Hepatocyte (in vitro differentiated cells): ENCODE data around the gene TMEM225B. TPM values are rescaled to one million over a fixed set of nuclear protein-coding genes. Genes with fewer than 3 reads are reported as not detected.

Experiments
- DNase-seq: peaks from one replicate; pipeline ENCODE4 v3.0.0-alpha.2; 2016; ENCODE audit warnings: low spot score
- H2AFZ ChIP-seq: fragments of 200-600 bp; sonication (generic); 2 replicates; pipeline ENCODE4 v1.6.0; 2016; ENCODE audit warnings: antibody characterized with exemption, mild to moderate bottlenecking
- H3K27ac ChIP-seq: fragments of 200-600 bp; sonication (generic); 2 replicates; pipeline ENCODE4 v1.5.1; 2016; ENCODE audit warnings: mild to moderate bottlenecking
- H3K27me3 ChIP-seq: fragments of 200-600 bp; sonication (generic); 2 replicates; pipeline ENCODE4 v1.6.1; 2016
- H3K36me3 ChIP-seq: fragments of 200-600 bp; sonication (generic); replicated peaks from 2 replicates; pipeline ENCODE4 v1.5.1; 2016; ENCODE audit warnings: low read depth; ENCODE audit not compliant: insufficient read depth
- H3K4me1 ChIP-seq: fragments of 200-600 bp; sonication (generic); 2 replicates; pipeline ENCODE4 v1.5.1; 2016; ENCODE audit warnings: mild to moderate bottlenecking, moderate library complexity; ENCODE audit not compliant: insufficient read depth
- H3K4me2 ChIP-seq: fragments of 200-600 bp; sonication (generic); 2 replicates; pipeline ENCODE4 v1.6.0; 2016
- H3K4me3 ChIP-seq: fragments of 200-600 bp; sonication (generic); 2 replicates; pipeline ENCODE4 v1.5.1; 2016; ENCODE audit warnings: mild to moderate bottlenecking
- H3K79me2 ChIP-seq: fragments of 200-600 bp; sonication (generic); 2 replicates; pipeline ENCODE4 v1.6.0; 2017; ENCODE audit warnings: mild to moderate bottlenecking
- H3K9me2 ChIP-seq: fragments of 200-600 bp; sonication (generic); replicated peaks from 2 replicates; pipeline ENCODE4 v1.6.0; 2017; ENCODE audit warnings: mild to moderate bottlenecking; ENCODE audit not compliant: insufficient read depth
- H3K9me3 ChIP-seq: fragments of 200-600 bp; sonication (generic); 2 replicates; pipeline ENCODE4 v1.5.1; 2016; ENCODE audit warnings: low read depth, mild to moderate bottlenecking
- H4K20me1 ChIP-seq: fragments of 200-600 bp; sonication (generic); 2 replicates; pipeline ENCODE4 v1.6.0; 2016; ENCODE audit warnings: mild to moderate bottlenecking; ENCODE audit not compliant: insufficient read depth, poor library complexity, severe bottlenecking
- CTCF ChIP-seq: fragments of 200-600 bp; sonication (generic); IDR thresholded peaks from 2 replicates; pipeline ENCODE4 v1.5.1; 2016; ENCODE audit warnings: antibody characterized with exemption, mild to moderate bottlenecking; ENCODE audit not compliant: poor library complexity
- EZH2 ChIP-seq: fragments of 200-600 bp; sonication (generic); IDR thresholded peaks from 2 replicates; pipeline ENCODE4 v1.6.1; 2016; ENCODE audit warnings: antibody characterized with exemption, mild to moderate bottlenecking, borderline replicate concordance
- EZH2phosphoT487 ChIP-seq: fragments of 200-600 bp; sonication (generic); IDR thresholded peaks from one replicate; pipeline ENCODE4 v1.6.1; 2018; ENCODE audit warnings: antibody characterized with exemption, mild to moderate bottlenecking, low read depth, moderate library complexity; ENCODE audit not compliant: unreplicated experiment, severe bottlenecking
- WGBS: methylation state at CpG from one replicate; pipeline ENCODE4 v1.1.6; 2016; ENCODE audit warnings: low lambda C conversion rate; ENCODE audit errors: missing lambda C conversion rate; 5-methylcytosine and 5-hydroxymethylcytosine counted together
- polyA plus RNA-seq: library from polyadenylated mRNA; unstranded; fragments of >200 nt; fragmentation: Nextera tagmentation; extraction: Ambion mirVana; gene quantifications from 2 replicates; pipeline ENCODE4 v1.2.1, GENCODE V29; 2016
- total RNA-seq: library from RNA; depleted of rRNA; stranded (reverse); fragments of >200 nt; gene quantifications from 2 replicates; pipeline ENCODE4 v1.2.3, GENCODE V29; 2014

Gene TMEM225B
- total and polyA plus RNA-seq, 2 experiments from 2014 or later, result 0.12 to 0.20 TPM

GRCh38 chr7:99616359-99617191 is 18.5 kb downstream of the TMEM225B start, which contains the start of gene ZSCAN25:
Gene ZSCAN25 (plus strand): TSS chr7:99616946. CDS start chr7:99619607, 2,661 bp downstream.
- DNase-seq, result peak; percentile 94
- peaks cover 27% of the 10 kb centered on the region for H3K79me2 ChIP-seq
- H3K4me1 ChIP-seq, result peaks cover 6% of the 10 kb centered on the region
- peak; percentile 55 for TF ChIP-seq CTCF
- TF ChIP-seq EZH2, result no peak
- TF ChIP-seq EZH2phosphoT487, result no peak
- no peaks in the 10 kb centered on the region for H4K20me1 ChIP-seq
- peak within 1 kb of the TSS; percentile 98 for H2AFZ ChIP-seq
- H3K36me3 ChIP-seq, result no peaks in the 10 kb centered on the region
- WGBS, result under 1% methylated on average over 60 of the region's 60 CpGs
- H3K4me3 ChIP-seq, result peak within 1 kb of the TSS; percentile 76
- no peaks in the 10 kb centered on the region for H3K9me2 ChIP-seq
- peak within 1 kb of the TSS; percentile 81 for H3K4me2 ChIP-seq
- H3K27ac ChIP-seq, result peak within 1 kb of the TSS; percentile 89
- H3K9me3 ChIP-seq, result no peaks in the 10 kb centered on the region
- no peaks in the 10 kb centered on the region for H3K27me3 ChIP-seq

GRCh38 chr7:99617192-99617781 is 19.2 kb downstream of the TMEM225B start:
- Histone ChIP-seq H3K27me3 (no peaks in the 10 kb centered on the region), H3K4me2 (peak overlapping the region; percentile 81), H3K36me3 (no peaks in the 10 kb centered on the region), H3K4me3 (peak overlapping the region; percentile 76), H3K4me1 (peaks cover 6% of the 10 kb centered on the region), H4K20me1 (no peaks in the 10 kb centered on the region), H3K9me2 (no peaks in the 10 kb centered on the region), H3K27ac (peak overlapping the region; percentile 89), H2AFZ (peak overlapping the region; percentile 98), H3K9me3 (no peaks in the 10 kb centered on the region), H3K79me2 (peaks cover 27% of the 10 kb centered on the region)
- no peak for DNase-seq
- TF ChIP-seq EZH2phosphoT487 (no peak), CTCF (no peak), EZH2 (no peak)
- 20% methylated on average over 21 of the region's 22 CpGs for WGBS

GRCh38 chr7:99618726-99619125 is 20.7 kb downstream of the TMEM225B start:
- no peak overlapping the region for H2AFZ ChIP-seq
- 62% methylated on average over 3 of the region's 3 CpGs for WGBS
- H3K4me3 ChIP-seq, result no peak overlapping the region
- H3K9me2 ChIP-seq, result no peaks in the 10 kb centered on the region
- no peaks in the 10 kb centered on the region for H3K9me3 ChIP-seq
- H3K4me1 ChIP-seq, result peaks cover 6% of the 10 kb centered on the region
- H4K20me1 ChIP-seq, result no peaks in the 10 kb centered on the region
- H3K4me2 ChIP-seq, result no peak overlapping the region
- peak; percentile 20 for DNase-seq
- H3K36me3 ChIP-seq, result no peaks in the 10 kb centered on the region
- peaks cover 27% of the 10 kb centered on the region for H3K79me2 ChIP-seq
- H3K27ac ChIP-seq, result no peak overlapping the region
- TF ChIP-seq CTCF (no peak), EZH2phosphoT487 (no peak), EZH2 (no peak)
- H3K27me3 ChIP-seq, result no peaks in the 10 kb centered on the region
